ENCODE measurements around the gene KIFC3.

DNA sequence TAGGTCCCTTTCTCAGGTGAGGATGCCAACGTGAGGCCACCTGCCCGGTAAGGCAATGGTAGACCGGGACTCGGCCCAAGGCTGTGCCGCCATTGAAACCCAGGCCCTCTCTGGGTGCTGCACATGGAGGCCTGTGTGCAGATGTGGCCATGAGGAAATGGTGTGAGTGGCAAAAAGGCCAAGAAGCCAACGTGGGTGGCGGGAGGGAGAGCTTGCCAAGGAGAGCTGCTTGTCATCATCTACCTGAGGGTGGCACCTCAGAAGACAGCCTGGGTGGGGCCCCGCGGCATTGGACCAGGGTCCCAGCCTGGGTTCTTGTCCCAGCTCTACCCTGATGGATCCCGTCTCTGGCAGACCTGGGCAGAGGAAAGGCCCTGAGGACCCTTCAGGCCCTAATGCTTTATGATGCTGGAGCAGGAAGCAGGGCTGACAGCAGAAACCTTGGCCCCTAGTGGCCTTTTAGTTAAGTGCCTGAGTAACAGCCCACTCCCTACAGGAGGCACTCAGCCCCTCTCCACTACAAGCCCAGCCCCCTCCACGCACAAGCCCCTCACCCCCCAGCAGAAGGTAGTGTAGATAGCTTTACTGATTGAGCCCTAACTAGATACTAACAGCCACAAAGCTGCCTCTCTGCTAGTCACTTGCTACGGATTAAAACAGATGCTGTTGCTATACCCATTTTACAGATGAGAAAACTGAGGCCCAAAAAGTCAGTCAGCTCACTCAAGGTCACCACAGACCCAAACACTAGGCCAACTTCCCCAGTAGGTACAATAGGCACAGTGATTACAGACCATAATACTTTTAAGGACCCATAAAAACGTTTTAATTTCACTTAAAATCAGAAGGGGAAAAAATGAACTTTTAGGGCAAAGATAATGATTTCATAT lies 26.2 kb upstream of the KIFC3 start:
- TF ChIP-seq, protein P1, sequence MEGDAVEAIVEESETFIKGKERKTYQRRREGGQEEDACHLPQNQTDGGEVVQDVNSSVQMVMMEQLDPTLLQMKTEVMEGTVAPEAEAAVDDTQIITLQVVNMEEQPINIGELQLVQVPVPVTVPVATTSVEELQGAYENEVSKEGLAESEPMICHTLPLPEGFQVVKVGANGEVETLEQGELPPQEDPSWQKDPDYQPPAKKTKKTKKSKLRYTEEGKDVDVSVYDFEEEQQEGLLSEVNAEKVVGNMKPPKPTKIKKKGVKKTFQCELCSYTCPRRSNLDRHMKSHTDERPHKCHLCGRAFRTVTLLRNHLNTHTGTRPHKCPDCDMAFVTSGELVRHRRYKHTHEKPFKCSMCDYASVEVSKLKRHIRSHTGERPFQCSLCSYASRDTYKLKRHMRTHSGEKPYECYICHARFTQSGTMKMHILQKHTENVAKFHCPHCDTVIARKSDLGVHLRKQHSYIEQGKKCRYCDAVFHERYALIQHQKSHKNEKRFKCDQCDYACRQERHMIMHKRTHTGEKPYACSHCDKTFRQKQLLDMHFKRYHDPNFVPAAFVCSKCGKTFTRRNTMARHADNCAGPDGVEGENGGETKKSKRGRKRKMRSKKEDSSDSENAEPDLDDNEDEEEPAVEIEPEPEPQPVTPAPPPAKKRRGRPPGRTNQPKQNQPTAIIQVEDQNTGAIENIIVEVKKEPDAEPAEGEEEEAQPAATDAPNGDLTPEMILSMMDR (IDR thresholded peaks at IDR 0.05): no peak
- TF ChIP-seq POLR2A (IDR thresholded peaks at IDR 0.05): no peak

All from vagina (tissue), 2 donors.